ENCODE measurements around the gene ANKRD33B. TPM values are rescaled to one million over a fixed set of nuclear protein-coding genes. Genes with fewer than 3 reads are reported as not detected.

Gene ANKRD33B
- total RNA-seq, 6 experiments from 2014 or later, result 6.3 to 13.2 (median 11.9) TPM

DNA sequence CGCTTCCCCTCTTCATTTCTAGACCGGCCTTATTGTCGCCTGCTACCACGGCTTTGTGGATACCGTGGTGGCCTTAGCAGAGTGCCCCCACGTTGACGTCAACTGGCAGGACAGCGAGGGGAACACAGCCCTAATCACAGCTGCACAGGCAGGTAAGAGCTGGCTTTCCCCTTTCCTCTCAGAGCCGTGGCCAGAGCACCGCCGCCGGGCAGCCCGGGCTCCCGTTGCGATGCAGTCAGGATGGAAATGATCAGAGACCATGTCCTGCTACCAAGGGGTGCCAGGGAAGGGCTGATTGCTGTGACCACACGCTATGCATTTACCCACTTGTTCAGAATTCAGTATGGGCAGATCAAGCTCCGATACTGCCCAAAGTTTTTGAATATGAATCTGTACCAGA is 54.4 kb downstream of the ANKRD33B start:
- TF ChIP-seq, protein P1, sequence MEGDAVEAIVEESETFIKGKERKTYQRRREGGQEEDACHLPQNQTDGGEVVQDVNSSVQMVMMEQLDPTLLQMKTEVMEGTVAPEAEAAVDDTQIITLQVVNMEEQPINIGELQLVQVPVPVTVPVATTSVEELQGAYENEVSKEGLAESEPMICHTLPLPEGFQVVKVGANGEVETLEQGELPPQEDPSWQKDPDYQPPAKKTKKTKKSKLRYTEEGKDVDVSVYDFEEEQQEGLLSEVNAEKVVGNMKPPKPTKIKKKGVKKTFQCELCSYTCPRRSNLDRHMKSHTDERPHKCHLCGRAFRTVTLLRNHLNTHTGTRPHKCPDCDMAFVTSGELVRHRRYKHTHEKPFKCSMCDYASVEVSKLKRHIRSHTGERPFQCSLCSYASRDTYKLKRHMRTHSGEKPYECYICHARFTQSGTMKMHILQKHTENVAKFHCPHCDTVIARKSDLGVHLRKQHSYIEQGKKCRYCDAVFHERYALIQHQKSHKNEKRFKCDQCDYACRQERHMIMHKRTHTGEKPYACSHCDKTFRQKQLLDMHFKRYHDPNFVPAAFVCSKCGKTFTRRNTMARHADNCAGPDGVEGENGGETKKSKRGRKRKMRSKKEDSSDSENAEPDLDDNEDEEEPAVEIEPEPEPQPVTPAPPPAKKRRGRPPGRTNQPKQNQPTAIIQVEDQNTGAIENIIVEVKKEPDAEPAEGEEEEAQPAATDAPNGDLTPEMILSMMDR (IDR thresholded peaks at IDR 0.05), result no peak
- H3K4me1 Mint-ChIP-seq (ENCODE audit: low read depth), result no peaks in the 10 kb centered on the region
- H3K36me3 Mint-ChIP-seq (ENCODE audit: low read depth), result peaks cover 44% of the 10 kb centered on the region
- H3K27me3 Mint-ChIP-seq (ENCODE audit: insufficient read depth), result no peaks in the 10 kb centered on the region; the same call in 1 of the 2 replicates
- no peak overlapping the region for H3K27ac Mint-ChIP-seq
- H3K4me3 Mint-ChIP-seq, result no peak overlapping the region
- peaks cover 5% of the 10 kb centered on the region; the same call in 1 of the 2 replicates for H3K9me3 Mint-ChIP-seq
- DNase-seq, result no peak

DNA sequence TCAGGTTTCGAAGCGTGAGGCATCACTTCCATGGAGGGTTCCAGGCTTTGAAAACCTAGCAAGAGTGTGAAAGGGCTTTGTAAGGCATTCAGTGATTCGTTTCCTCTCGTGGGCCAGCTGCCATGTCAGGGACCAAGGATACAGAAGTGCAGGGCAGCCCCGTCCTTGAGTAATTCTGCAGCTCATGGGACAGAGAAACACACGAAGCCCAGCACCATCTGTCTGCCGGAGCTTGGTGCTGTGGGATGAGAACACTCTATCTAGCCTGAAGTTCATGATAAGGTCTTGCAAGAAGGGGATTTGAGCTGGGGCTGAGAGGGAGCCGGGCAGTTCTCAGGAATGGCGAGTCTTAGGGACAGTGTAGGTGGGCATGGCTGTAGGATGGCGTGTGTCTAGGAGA is 55.8 kb downstream of the ANKRD33B start:
- Mint-ChIP-seq H3K9me3 (peaks cover 5% of the 10 kb centered on the region; the same call in 1 of the 2 replicates), H3K36me3 (ENCODE audit: low read depth) (peaks cover 44% of the 10 kb centered on the region), H3K27me3 (ENCODE audit: insufficient read depth) (no peaks in the 10 kb centered on the region; the same call in 1 of the 2 replicates), H3K27ac (no peak overlapping the region), H3K4me3 (no peak overlapping the region), H3K4me1 (ENCODE audit: low read depth) (no peaks in the 10 kb centered on the region)
- no peak for DNase-seq
- TF ChIP-seq, protein P1 (IDR thresholded peaks at IDR 0.05), result no peak

DNA sequence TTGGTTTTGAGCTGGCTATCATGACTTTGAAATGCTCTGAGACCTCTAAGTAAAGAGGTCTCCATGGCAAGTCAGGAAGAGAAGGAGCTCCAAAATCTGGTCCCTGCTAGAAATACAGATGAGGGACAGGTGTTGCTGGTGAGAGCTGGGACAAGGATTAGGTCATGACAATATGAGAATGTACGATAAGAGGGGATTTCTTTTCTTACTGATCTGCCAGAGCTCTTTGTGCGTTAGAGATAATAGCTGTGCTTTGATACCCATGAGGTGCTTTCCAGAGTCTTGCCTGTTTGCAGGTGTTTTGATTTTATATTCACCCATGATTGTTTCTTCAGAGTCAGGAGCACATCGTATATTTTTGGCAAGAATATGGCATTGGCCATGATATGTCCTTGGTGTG is 56.5 kb downstream of the ANKRD33B start:
- Mint-ChIP-seq H3K27me3 (ENCODE audit: insufficient read depth) (no peaks in the 10 kb centered on the region; the same call in 1 of the 2 replicates), H3K27ac (no peak overlapping the region), H3K4me3 (no peak overlapping the region), H3K9me3 (peaks cover 5% of the 10 kb centered on the region; the same call in 1 of the 2 replicates), H3K36me3 (ENCODE audit: low read depth) (peaks cover 44% of the 10 kb centered on the region), H3K4me1 (ENCODE audit: low read depth) (no peaks in the 10 kb centered on the region)
- no peak for DNase-seq
- TF ChIP-seq, protein P1 (IDR thresholded peaks at IDR 0.05), result no peak

DNA sequence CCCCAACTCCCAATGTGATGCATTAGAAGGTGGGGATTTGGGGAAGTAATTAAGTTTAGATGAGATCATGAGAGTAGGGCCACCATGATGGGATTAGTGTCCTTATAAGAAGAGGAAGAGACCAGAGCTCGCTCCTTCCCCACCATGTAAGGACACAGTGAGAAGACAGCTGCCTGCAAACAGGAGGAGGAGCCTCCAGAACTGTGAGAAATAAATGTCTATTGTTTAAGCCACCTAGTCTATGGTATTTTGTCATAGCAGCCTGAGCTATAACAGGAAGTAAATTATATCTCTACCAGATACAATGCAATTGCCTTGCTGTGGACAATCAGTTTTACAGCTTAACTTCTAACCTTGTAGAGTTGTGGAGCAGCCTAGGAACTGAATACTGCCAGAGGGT is 58.0 kb downstream of the ANKRD33B start:
- Mint-ChIP-seq H3K4me3 (no peak overlapping the region), H3K36me3 (ENCODE audit: low read depth) (peaks cover 44% of the 10 kb centered on the region)
- TF ChIP-seq, protein P1 (IDR thresholded peaks at IDR 0.05), result no peak

DNA sequence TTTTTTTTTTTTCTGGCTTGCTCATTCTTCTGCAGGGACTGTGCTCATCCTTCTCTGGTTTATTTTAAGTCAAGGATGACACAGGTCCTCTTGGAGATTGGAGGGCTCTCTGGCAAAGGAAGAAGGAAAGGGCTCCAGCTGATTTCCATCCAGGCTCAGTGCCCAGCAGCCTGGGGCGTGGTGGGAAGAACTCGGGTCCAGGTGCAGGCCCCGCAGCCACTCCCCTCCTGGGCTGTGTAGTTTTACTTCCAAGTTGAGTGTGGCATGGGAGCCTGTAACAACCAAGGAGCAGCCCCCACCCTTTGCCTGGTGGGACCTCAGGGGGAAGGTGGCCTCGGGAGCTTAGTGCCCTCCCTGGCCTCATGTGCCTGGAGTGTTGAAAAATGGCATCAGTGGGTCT is 58.9 kb downstream of the ANKRD33B start:
- Mint-ChIP-seq H3K27me3 (ENCODE audit: insufficient read depth) (no peaks in the 10 kb centered on the region; the same call in 1 of the 2 replicates), H3K27ac (no peak overlapping the region), H3K4me1 (ENCODE audit: low read depth) (peaks cover 16% of the 10 kb centered on the region), H3K36me3 (ENCODE audit: low read depth) (peaks cover 36% of the 10 kb centered on the region), H3K4me3 (no peak overlapping the region), H3K9me3 (peaks cover 5% of the 10 kb centered on the region; the same call in 1 of the 2 replicates)
- no peak for DNase-seq
- TF ChIP-seq, protein P1 (IDR thresholded peaks at IDR 0.05), result no peak

More for the DNA sequence above, 58.0 kb downstream of the ANKRD33B start:
- DNase-seq, result no peak
- Mint-ChIP-seq H3K27me3 (ENCODE audit: insufficient read depth) (no peaks in the 10 kb centered on the region; the same call in 1 of the 2 replicates), H3K27ac (no peak overlapping the region), H3K4me1 (ENCODE audit: low read depth) (peaks cover 7% of the 10 kb centered on the region), H3K9me3 (peaks cover 5% of the 10 kb centered on the region; the same call in 1 of the 2 replicates)

All from HFFc6 (cell line).